ENCODE data around the gene ZNF292.
"Not testable (repeated sequence)": the region's sequence is repeated elsewhere in the genome, so short reads cannot be mapped to it uniquely, and the experiment has no call there.

Gene ZNF292

GRCh38 chr6:87154993-87155841, at the start of gene ZNF292:
ZNF292 (plus strand) TSS chr6:87155565; CDS start chr6:87155592, 27 bp downstream.
- peak; percentile 95 for DNase-seq

GRCh38 chr6:87105823-87106222, 49.5 kb upstream of the ZNF292 start:
- DNase-seq = no peak

- DNase-seq = no peak
These were observed 44.7 kb upstream of the ZNF292 start for GRCh38 chr6:87110636-87111035.

- no peak for DNase-seq
These were observed 39.8 kb upstream of the ZNF292 start for GRCh38 chr6:87115402-87116135.

GRCh38 chr6:87116922-87117321, 38.4 kb upstream of the ZNF292 start:
- no peak for DNase-seq

GRCh38 chr6:87118054-87118453, 37.3 kb upstream of the ZNF292 start:
- no peak for DNase-seq

- no peak for DNase-seq
These were observed 32.9 kb upstream of the ZNF292 start for GRCh38 chr6:87122477-87122876.

- DNase-seq = no peak
These were observed 31.3 kb upstream of the ZNF292 start for GRCh38 chr6:87124074-87124473.

GRCh38 chr6:87126501-87126900, 28.9 kb upstream of the ZNF292 start:
- no peak for DNase-seq

GRCh38 chr6:87127737-87128136, 27.6 kb upstream of the ZNF292 start:
- DNase-seq = no peak

- no peak for DNase-seq
These were observed 18.4 kb upstream of the ZNF292 start for GRCh38 chr6:87136963-87137362.

- DNase-seq = peak; percentile 42 to 77
These were observed 16.1 kb upstream of the ZNF292 start for GRCh38 chr6:87139236-87139635.

GRCh38 chr6:87139927-87140326, 15.4 kb upstream of the ZNF292 start:
- DNase-seq = not testable (repeated sequence)

- DNase-seq = no peak
These were observed 9.0 kb upstream of the ZNF292 start for GRCh38 chr6:87146363-87146762.

GRCh38 chr6:87150406-87150805, 5.0 kb upstream of the ZNF292 start:
- DNase-seq = no peak

- DNase-seq = no peak
These were observed 3.9 kb upstream of the ZNF292 start for GRCh38 chr6:87151471-87151780.

GRCh38 chr6:87151781-87152525, 3.4 kb upstream of the ZNF292 start:
- peak; percentile 59 to 73 for DNase-seq

GRCh38 chr6:87152526-87152955, 2.8 kb upstream of the ZNF292 start:
- DNase-seq = no peak

- DNase-seq = no peak
These were observed 748 bp upstream of the ZNF292 start for GRCh38 chr6:87154641-87154992.

GRCh38 chr6:87155842-87156815, 764 bp downstream of the ZNF292 start:
- peak; percentile 60 to 65 for DNase-seq

GRCh38 chr6:87157596-87157995, 2.2 kb downstream of the ZNF292 start:
- DNase-seq = not testable (repeated sequence)

GRCh38 chr6:87161299-87161698, 5.9 kb downstream of the ZNF292 start:
- DNase-seq = no peak

All from CD4-positive, alpha-beta T cell treated with Interleukin-1 beta for 1 hour (primary cell).